T-helper 2 cell treated with Interferon-gamma antibody and Interleukin-4, amounts not matched to agents 100 ng/mL and 5 ng/mL, for 36 hours (primary cell): ENCODE results near the gene SYNPO2. TPM values are rescaled to one million over a fixed set of nuclear protein-coding genes. Genes with fewer than 3 reads are reported as not detected.
"Not testable (repeated sequence)": the region's sequence is repeated elsewhere in the genome, so short reads cannot be mapped to it uniquely, and the experiment has no call there.

Experiments used
- intact Hi-C: fragments of 100-400 bp; cut with micrococcal nuclease; formaldehyde crosslinking; loops from one replicate; pipeline ENCODE4 v1.15.1; 2023
- total RNA-seq: library from RNA; stranded (reverse); gene quantifications from 2 replicates; pipeline ENCODE4 v1.2.3, GENCODE V29; 2022

The SYNPO2 gene
- total RNA-seq, 1 donor from 2014 or later: 0.52 TPM

DNA sequence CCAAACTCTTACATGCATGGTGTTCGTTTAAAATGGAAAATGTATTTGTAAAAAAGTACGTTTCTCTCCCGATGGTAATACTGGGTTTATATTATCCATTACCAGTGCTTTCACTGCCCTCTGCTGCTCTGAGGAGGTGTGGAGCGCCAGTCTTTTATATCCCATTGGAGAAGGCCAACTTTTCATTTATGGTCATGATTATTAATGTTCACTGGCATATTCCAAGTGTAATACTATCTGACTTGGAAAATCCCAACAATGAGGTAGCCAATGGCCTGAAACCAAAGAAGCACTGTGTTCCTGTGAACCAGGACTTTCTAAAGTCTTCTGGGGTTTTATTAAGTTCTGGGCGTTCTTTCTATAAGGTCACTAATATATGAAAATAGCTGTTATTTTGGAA is 80.7 kb downstream of the SYNPO2 start:
- intact Hi-C loops: loop anchor here (2.0 kb wide), 1 partner anchor 197 kb away; no protein-coding TSS in a partner anchor

DNA sequence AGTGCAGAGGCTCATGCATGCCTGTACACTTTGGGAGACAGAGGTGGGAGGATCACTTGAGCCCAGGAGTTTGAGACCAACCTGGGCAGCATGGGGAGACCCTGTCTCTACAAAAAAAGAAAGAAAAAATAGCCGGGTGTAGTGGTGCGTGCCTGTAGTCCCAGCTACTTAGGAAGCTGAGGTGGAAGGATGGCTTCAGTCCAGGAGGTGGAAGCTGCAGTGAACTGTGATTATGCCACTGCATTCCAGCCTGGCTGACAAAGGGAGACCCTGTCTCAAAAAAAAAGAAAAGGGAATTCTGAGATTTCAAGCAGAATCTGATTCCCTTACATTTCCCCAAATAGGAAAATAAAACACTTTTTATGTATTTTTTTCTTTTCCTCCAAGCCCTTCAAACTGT is 83.5 kb downstream of the SYNPO2 start:
- intact Hi-C loops: no loop called here

DNA sequence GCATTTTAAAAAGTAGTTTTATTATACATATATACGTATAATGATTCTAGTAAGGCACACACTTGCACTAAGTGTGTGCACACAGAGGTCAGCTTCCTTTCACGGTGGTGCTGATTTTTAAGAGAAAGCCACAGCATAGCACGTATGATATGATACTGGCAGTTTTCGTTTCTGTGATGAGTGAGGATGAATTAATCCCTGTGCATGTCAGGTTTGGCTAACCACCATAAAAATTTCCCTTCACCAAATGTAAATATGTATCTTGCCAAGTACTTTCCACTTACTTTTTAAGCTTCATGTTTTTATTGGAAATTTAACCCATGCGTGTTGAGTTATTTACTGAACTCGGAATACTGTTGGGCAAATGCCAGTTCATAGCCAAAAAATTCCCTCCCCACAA is 84.6 kb downstream of the SYNPO2 start:
- intact Hi-C loops: no loop called here

DNA sequence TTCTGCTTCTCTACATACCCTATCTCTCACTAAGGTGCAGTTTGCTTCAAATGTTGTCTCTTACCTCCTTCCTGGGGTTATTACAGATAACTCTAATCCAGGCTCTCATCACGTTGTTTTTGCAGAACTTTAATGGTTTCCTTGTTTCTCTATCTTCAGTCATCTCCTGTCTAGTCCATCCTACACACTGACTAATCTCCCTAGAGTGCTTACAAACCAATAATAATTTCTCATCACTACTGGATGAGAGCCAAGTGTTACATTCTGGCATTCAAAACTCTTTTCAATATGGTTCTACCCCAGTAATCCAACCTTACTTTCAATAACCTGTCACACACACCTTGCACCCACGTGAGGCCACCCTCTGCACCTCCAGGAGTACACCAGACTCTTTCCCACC is 86.1 kb downstream of the SYNPO2 start:
- intact Hi-C loops: no loop called here

DNA sequence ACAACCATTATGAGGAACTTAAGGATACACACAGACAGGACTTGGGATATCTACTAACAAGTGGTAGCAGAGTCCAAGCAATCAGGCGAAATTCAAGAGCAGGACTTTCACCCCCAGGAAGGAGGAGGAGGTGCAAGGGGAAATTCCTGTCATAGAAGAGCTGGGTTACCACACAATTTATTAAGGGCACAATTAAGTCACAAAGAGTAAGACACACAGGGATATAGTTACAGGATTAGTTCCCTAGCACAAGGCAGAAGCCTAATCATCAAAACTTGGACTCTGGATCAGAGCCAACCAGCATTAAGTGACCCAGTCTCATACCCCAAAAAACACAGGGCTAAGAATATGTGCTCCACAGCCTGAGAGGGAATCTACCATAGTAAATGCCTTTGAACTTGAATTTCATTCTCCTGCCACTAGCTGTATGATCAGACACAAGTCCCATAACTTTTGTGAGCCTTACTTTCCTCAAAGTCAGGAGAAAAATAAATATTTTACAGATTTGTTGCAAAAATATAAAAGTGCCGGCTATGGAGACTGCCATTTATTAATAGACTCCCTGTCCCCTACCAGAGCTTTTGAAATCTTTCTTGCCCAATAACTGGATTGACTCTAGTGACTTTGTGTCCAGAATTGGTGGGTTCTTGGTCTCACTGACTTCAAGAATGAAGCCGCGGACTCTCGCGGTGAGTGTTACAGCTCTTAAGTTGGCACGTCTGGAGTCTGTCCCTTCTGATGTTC is 87.0 kb downstream of the SYNPO2 start:
- intact Hi-C loops: no loop called here

DNA sequence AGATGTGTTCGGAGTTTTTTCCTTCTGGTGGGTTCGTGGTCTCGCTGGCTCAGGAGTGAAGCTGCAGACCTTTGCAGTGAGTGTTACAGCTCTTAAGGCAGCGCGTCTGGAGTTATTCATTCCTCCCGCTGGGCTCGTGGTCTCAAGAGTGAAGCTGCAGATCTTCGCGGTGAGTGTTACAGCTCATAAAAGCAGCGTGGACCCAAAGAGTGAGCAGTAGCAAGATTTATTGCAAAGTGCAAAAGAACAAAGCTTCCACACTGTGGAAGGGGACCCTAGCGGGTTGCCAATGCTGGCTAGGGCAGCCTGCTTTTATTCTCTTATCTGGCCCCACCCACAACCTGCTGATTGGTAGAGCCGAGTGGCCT is 87.5 kb downstream of the SYNPO2 start:
- intact Hi-C loops: not testable (repeated sequence)

DNA sequence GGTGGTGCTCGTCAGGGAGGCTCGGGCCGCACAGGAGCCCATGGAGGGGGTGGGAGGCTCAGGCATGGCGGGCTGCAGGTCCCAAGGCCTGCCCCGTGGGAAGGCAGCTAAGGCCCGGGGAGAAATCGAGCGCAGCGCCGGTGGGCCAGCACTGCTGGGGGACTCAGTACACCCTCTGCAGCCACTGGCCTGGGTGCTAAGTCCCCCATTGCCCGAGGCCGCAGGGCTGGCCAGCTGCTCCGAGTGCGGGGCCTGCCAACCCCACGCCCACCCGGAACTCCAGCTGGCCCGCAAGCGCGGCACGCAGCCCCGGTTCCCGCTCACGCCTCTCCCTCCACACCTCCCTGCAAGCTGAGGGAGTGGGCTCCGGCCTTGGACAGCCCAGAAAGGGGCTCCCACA is 88.4 kb downstream of the SYNPO2 start:
- intact Hi-C loops: not testable (repeated sequence)

DNA sequence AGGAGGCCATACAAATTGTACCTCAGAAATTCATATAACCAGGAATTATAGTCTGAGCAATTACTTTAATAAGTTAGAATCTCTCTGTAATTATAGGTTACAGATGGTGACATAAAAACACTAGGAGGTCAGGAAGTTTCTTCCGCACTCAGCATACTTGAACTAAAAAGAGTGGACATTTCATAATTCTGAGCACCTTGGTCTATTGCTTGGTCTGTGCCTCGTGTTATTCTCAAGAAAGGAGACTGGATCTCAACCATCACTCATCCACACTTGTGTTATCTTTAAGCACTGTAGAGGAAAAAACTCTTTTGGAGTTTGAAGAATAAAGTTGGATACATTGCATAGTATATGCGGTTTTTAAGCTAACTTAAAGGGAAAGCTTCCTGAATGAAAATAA is 91.1 kb downstream of the SYNPO2 start:
- intact Hi-C loops: loop anchor here (2.0 kb wide), 1 partner anchor 649 kb away; the partner anchor contains the start of gene PDE5A

DNA sequence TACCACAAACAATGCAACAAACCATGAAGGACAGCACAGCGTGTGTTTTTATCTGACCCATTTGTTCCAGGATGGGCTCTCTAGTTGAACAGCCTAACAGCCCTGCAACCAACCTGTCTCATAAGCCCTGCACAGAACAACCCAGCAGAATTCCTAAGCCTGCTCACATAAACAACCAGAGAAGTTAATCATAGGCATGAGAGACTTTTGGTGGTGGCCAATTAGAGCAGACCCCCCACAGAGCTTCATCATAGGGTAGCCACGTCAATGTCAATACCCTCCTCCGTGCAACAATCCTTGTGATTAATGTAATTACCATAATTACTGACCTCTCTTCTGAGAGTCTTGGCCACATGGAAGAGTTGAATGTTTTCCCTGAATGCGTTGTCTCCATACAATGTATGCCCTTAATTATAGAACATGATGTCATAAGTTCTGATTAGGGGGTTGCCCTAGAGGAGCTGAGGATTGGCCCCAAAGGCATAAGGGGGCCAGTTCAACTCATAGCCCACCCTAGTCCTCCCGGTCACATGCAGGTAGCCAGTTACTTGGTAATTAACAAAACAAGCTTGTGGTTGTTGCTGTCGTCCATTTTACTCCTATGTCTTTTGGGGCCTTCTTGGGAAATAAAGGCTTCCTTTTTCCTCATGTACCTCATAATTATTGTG is 92.7 kb downstream of the SYNPO2 start:
- intact Hi-C loops: loop anchor here (1.0 to 2.0 kb wide), 2 partner anchors 647 to 1069 kb away; partner anchors contain the start of gene PDE5A

DNA sequence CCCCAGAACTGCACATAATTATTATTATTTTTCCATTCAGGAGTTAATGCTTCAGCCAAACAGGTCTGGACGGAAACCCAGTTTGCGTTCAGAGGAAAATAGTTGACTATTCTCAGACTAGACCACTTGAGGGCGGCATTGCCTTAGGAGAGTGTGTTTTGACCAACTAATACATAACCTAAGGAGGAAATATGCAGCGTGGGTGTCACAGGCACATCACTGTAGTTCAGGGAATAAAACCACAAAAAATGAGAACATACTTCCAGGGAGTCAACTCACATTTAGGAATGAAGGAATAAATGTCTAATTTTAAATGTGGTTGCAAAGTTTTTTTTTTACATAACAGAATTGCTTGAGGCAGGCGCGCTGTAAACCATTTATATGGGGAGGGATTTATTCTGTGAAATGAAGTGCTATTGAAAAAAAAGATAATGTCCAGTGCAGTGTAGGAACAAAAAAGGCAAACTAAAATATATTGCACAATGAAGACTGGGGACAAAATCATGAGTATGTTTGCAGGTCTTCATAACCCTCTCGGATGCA is 93.3 kb downstream of the SYNPO2 start:
- intact Hi-C loops: loop anchor here (1.0 to 2.0 kb wide), 3 partner anchors 303 to 1068 kb away; partner anchors contain the start of gene PDE5A

DNA sequence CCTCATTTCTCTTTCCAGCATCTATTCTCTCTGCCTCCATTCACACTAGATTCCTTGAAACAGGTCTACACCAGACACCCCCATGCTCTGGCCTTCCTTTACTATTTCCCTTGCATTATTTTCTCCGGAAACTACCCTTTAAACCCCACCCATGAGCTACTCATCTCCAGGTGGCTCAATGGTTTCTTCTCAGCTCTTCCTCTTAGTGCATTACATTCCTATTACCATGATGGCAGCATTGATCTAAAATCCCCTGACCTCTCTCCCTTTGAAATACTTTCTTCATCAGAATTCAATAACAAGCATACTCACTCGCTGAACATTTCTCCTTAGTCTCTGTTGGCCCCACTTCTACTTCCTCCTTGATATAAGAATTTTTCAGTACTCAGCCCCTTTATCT is 94.6 kb downstream of the SYNPO2 start:
- intact Hi-C loops: no loop called here

DNA sequence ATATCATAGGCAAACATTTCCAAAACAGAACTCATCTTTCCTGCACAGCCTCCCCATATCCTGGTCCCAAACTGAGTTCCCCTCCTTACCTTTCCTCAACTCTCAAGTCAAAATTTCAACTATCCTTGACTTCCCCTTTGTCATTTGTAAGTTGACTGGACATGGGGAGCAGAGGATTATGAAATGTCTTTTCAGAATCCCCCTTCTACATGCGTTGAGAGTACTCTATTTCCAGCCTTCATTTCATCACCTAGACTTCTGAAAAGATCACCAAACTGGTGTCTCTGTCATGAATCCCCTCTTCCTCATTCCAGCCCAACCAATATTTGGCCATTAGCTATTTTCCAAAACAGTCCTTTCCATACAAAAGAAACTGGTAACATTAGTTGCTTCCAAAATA is 95.2 kb downstream of the SYNPO2 start:
- intact Hi-C loops: no loop called here

DNA sequence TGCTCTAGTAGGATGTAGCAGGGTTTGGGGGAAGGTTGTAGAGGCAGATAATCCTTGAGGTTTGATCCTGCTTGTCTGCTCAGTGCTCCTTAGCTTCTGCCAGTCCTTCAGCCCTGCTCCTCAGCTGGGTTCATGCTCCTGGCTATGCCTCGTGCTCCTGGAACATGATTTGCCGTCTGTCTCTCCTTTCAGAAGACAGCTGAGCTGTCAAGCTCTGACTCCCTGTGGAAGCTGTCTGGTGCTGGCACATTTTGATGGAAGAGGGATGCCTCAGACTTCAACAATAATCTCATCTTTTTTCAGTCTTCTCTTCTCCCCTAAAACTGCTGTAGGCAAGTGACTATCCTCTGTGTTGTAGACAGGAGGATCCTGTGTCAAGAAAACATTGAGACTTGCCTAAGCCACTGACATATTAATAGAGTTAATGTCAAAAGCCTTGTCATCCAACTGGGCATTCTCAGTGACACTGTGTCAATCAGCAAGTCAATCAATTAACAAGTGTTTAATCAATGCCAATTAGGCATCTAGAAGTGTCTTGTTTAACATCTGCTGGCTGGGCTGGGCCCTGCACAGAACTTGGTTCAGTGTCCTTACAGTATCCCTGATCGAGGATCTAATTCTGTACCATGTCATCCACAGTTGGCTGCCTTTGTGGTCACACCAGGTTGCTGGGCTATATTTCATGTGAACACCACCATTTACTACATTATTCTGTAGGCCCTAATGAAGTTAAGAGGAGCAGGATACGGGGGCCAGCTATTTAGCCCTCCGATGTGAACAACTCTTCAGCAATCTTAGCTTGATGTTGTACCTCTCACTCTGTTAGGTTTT is 96.7 kb downstream of the SYNPO2 start:
- intact Hi-C loops: no loop called here

DNA sequence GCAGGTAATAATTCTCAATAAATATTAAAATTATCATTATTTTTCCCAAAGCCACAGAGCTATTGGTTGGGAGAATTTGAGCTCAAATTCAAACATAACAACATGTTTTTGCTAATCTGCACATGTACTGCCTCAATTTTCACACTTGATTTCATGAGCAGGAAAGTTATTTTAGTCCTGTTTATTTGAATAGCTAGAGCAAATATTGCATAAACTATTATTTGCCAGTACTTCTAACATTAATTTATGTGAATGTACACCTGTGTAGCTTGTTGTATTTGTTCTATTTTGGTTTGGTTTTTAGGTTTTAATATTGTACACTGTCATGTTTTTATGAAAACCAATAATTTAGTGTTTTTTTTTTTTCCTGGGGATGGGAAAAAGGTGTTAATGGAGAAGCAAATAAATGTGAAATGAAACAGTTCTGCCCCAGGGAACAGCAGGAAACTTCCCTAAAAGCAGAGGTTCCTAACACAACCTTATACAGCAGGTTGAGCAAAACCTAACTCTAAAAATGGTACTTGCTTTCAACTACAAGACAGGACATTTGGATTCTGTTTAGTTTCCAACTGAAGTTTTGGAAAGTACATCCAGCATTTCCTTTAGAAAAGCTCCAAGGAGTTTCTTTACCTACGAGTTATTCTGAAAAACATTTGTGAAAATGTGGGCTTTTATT is 99.4 kb downstream of the SYNPO2 start:
- intact Hi-C loops: no loop called here

DNA sequence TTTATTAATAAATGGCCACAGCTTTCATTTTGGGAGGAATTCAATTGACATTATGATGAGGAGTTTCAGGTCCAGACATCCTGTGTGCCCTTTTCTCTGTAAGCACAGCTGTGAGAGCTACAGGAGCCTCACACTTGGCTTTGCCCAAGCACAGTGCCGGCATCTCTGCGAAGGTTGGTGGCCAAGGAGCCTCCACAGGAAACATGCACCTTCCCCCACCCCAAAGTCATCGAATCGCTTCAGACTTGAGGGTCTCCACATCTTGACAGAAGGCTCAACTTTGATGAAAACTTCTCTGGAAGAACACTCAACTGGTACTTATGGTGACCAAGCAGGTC is 100.0 kb downstream of the SYNPO2 start:
- intact Hi-C loops: no loop called here

DNA sequence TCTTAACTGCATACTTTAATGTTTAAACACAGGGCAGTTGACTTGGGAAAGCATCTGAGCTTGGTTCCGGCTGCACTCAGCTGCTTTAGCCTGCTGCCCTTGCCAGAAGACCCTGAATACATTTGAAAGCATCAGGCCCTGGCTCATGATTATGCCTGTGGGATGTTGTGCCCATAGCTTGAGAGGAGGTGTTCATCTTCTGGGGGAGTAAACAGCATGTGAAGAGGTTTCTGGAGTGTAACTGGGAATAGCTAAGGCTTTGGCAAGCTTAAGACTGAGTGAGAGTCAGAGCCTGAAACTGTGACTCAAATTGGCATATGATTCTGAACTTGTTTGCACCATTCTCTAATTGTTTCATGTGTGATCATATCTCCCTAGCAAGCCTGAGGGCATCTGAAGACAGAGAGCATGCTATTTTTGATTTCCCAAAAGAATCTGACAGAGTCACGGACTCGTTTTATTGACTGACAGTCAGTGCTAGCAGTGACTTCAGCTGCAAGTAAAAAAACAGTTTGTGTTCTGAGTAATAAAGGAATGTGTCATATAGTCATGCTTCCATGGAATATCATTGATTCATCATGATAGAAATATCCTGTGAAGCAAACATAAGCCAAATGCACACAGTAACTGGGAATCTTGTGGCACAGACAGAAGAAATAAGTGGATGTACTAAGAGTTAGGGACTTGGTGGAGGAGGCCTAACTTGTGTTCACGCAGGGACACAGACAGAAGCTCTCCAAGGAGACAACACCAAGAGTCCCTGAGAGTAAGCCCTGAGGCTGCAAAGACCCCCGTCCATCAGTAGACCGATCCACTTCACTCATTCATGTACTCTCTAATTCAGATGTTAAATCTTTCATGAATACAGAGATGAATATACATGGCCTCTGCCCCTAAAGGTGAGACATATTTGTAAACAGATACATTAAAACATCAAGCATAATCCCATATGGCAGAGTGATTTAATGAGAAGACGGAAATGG is 100.7 kb downstream of the SYNPO2 start:
- intact Hi-C loops: no loop called here

DNA sequence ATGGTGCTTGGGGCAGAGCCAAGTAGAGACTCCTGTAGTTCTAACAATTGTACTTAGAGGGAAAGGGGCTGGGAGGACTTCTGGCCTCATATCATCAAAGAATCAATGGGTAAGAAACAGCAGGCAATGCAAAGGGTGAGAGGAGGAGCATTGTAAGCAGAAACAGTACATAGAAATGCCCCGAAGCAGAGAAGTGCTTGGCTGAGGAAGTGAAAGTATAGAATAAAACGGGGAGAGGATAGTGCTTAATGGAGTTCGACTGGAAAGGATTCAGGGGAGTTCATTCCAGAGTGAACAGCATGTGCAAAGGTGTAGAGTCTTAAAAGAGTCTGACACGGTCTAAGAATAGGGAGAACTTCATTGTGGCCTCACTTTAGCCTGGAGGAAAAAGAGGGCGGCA is 103.0 kb downstream of the SYNPO2 start:
- intact Hi-C loops: no loop called here

DNA sequence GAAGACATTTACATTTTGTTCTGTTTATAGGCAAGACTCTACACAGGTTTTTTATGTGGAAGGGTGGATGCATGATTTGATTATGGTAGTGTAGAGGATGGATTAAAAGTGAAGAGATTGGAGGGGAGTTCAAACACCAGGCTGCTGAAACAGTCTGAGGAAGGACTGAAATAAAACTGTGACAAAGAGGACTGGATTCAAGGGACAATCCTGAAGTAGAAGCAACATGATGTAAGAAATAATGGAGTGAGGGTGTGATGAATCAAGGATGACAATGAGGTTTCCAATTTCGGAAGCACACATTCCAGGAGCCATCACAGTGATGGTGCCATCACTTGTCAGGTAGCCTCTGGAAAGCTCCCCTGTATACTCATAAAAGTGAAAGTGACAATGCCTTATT is 103.5 kb downstream of the SYNPO2 start:
- intact Hi-C loops: no loop called here

DNA sequence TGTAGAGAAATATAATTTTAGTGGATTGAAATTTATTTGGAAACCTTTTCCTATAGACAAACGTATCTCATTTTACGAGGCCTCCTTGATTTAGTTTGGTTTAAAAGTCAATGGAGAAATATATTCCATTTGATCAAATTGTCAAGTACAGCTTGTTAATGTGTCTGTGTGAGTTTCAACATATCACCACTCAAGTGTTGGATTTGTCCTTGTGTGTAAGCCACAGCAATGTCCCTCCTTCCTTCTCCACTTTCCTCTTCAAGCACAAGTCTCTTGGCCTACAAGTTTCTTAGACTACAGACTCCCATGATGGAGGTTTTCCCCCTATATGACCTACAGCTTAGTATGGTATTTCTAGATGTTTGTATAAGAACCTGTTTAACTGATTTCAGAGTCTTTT is 104.7 kb downstream of the SYNPO2 start:
- intact Hi-C loops: no loop called here

DNA sequence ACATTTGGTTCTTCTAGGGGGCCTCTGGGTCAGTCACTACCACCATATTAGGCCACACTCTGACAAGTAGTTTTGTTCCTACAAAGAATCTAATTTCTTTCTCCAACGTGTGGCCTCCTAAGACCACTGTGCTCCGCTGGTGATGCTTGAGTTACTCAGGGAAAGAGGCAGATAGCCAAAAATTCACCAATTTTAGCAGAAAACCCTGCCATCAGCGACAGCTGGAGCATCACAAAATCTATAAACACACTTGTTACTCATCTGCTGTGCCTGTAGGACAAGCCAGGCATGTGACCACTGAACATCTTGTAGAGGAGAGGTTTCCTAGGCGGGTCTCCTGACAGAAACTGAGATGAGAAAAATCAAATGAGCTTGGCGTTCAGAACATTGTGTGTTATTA is 105.4 kb downstream of the SYNPO2 start:
- intact Hi-C loops: no loop called here
